Keratinocyte (primary cell): Measurements from ENCODE around the gene NUMB. TPM values are rescaled to one million over a fixed set of nuclear protein-coding genes. Genes with fewer than 3 reads are reported as not detected.

Experiments used
- DNase-seq: peaks from one replicate; pipeline ENCODE4 v3.0.0-alpha.2; 2011; ENCODE audit warnings: low read depth, missing footprints, low spot score
- FAIRE-seq: peaks from 2 replicates; lab custom pipeline; 2011; peaks lifted over from hg19 to GRCh38; lab: Jason Lieb, UNC
- H2AFZ ChIP-seq: 2 replicates; pipeline ENCODE4 v1.6.0; 2012; ENCODE audit warnings: low read length, control low read depth, inconsistent platforms; ENCODE audit not compliant: control insufficient read depth
- H3K27ac ChIP-seq: 2 replicates; pipeline ENCODE4 v1.5.1; 2011; ENCODE audit warnings: low read length; ENCODE audit not compliant: control insufficient read depth, insufficient read depth
- H3K27me3 ChIP-seq: 3 replicates; pipeline ENCODE4 v1.6.0; 2011; ENCODE audit warnings: low read length; ENCODE audit not compliant: control insufficient read depth, insufficient read depth; ENCODE audit errors: extremely low read depth
- H3K36me3 ChIP-seq, 2 experiments: 2 replicates in 1 of 2; 3 replicates in 1 of 2; pipeline ENCODE4 v1.5.1; 2011; ENCODE audit warnings: low read length in 2 of 2, mild to moderate bottlenecking in 1 of 2; ENCODE audit not compliant: control insufficient read depth in 2 of 2, insufficient read depth in 2 of 2; ENCODE audit errors: extremely low read depth in 1 of 2
- H3K4me1 ChIP-seq: 3 replicates; pipeline ENCODE4 v1.5.1; 2011; ENCODE audit warnings: low read length; ENCODE audit not compliant: control insufficient read depth, insufficient read depth; ENCODE audit errors: extremely low read depth
- H3K4me2 ChIP-seq: 3 replicates; pipeline ENCODE4 v1.6.0; 2011; ENCODE audit warnings: low read depth, low read length; ENCODE audit not compliant: control insufficient read depth, insufficient read depth; ENCODE audit errors: extremely low read depth
- H3K4me3 ChIP-seq, 3 experiments: fragments of 200-600 bp in 1 of 3; sonication (generic) in 1 of 3; 2 replicates in 2 of 3; 3 replicates in 1 of 3; pipeline ENCODE4 v1.5.1; 2011 to 2016; ENCODE audit warnings: low read length in 3 of 3, mild to moderate bottlenecking in 3 of 3, control low read depth in 2 of 3, inconsistent platforms in 1 of 3, low read depth in 1 of 3, mixed read lengths in 1 of 3, mixed run types in 1 of 3, moderate library complexity in 1 of 3; ENCODE audit not compliant: control insufficient read depth in 2 of 3, insufficient read depth in 2 of 3; ENCODE audit errors: extremely low read depth in 1 of 3
- H3K79me2 ChIP-seq: 2 replicates; pipeline ENCODE4 v1.6.0; 2012; ENCODE audit warnings: low read length; ENCODE audit not compliant: control insufficient read depth, insufficient read depth
- H3K9ac ChIP-seq: 3 replicates; pipeline ENCODE4 v1.6.0; 2011; ENCODE audit warnings: low read length; ENCODE audit not compliant: control insufficient read depth, insufficient read depth; ENCODE audit errors: extremely low read depth
- H3K9me1 ChIP-seq: 3 replicates; pipeline ENCODE4 v1.6.0; 2011; ENCODE audit warnings: low read length; ENCODE audit not compliant: control insufficient read depth, insufficient read depth; ENCODE audit errors: extremely low read depth
- H3K9me3 ChIP-seq: 2 replicates; pipeline ENCODE4 v1.5.1; 2012; ENCODE audit warnings: low read depth, low read length; ENCODE audit not compliant: control insufficient read depth
- H4K20me1 ChIP-seq: 3 replicates; pipeline ENCODE4 v1.6.0; 2011; ENCODE audit warnings: low read length; ENCODE audit not compliant: control insufficient read depth, insufficient read depth; ENCODE audit errors: extremely low read depth
- EZH2 ChIP-seq: IDR thresholded peaks from one replicate; pipeline ENCODE4 v1.6.1; 2012; ENCODE audit warnings: inconsistent platforms, mild to moderate bottlenecking, low read length, moderate library complexity
- dilution Hi-C: fragments of 300-500 bp; cut with MboI; formaldehyde crosslinking; loops from one replicate; pipeline ENCODE4 v1.7.0; 2020; ENCODE audit warnings: low sequenced_read_pairs; ENCODE audit not compliant: extremely low pct_ligation_motif_present
- polyA plus RNA-seq, 5 experiments: library from polyadenylated mRNA; depleted of rRNA in 3 of 5; stranded (reverse) in 3 of 5; stranded (forward) in 1 of 5; unstranded in 1 of 5; fragments of >200 nt; gene quantifications; 1 replicate in 1 of 5; 2 replicates in 3 of 5; 3 replicates in 1 of 5; pipeline versions ENCODE4 v1.2.1 to v1.2.3, GENCODE V29; 2011 to 2012; ENCODE audit warnings: missing spikeins in 2 of 5, low read depth in 1 of 5, low replicate concordance in 1 of 5
- TF ChIP-seq, protein P1 (sequence below), 3 experiments: IDR thresholded peaks in 1 of 3; conservative IDR thresholded peaks in 1 of 3; optimal IDR thresholded peaks in 1 of 3; 2 replicates in 2 of 3; 3 replicates in 1 of 3; pipeline versions ENCODE3 to v1.5.1; 2011; ENCODE audit warnings: low read length in 3 of 3, mild to moderate bottlenecking in 3 of 3, moderate library complexity in 2 of 3, control low read depth in 1 of 3, inconsistent platforms in 1 of 3; ENCODE audit not compliant: insufficient read depth in 2 of 3; ENCODE audit errors: extremely low read depth in 1 of 3

NUMB gene
- polyA plus RNA-seq, 1 donor (not counting 4 experiments of a cell fraction or from before 2014, with no cell fraction given), result 110 TPM

DNA sequence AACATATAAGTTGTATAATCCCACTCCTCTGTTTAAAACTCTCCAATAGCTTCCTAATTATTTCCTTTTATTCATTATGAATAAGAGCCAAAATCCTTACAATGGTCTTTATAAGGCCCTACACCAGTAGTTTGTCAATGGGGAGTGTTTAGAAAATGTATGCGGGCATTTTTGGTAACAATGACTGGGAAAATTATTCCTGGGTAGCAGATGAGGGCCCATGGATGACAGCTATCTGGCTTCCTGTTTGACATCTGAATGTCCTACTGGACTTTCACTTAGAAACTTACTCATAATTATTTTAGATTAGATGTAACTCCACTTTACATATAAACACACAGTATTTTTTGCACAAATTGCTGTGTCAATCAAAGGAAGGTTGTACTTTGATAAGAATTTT lies 119.8 kb downstream of the NUMB start:
- Histone ChIP-seq H3K4me3 (no peak overlapping the region), H4K20me1 (no peaks in the 10 kb centered on the region), H3K9me3 (no peaks in the 10 kb centered on the region), H3K4me2 (no peak overlapping the region), H3K79me2 (peaks cover 8% of the 10 kb centered on the region), H3K27me3 (no peaks in the 10 kb centered on the region), H3K27ac (no peak overlapping the region), H3K36me3 (peaks cover 0 to 2% of the 10 kb centered on the region in 2 experiments), H3K4me1 (no peaks in the 10 kb centered on the region), H2AFZ (no peak overlapping the region), H3K9me1 (peaks cover 2% of the 10 kb centered on the region), H3K9ac (no peak overlapping the region)
- dilution Hi-C loops, result no loop called here
- FAIRE-seq (peak; percentile 9), DNase-seq (no peak)
- TF ChIP-seq, protein P1, sequence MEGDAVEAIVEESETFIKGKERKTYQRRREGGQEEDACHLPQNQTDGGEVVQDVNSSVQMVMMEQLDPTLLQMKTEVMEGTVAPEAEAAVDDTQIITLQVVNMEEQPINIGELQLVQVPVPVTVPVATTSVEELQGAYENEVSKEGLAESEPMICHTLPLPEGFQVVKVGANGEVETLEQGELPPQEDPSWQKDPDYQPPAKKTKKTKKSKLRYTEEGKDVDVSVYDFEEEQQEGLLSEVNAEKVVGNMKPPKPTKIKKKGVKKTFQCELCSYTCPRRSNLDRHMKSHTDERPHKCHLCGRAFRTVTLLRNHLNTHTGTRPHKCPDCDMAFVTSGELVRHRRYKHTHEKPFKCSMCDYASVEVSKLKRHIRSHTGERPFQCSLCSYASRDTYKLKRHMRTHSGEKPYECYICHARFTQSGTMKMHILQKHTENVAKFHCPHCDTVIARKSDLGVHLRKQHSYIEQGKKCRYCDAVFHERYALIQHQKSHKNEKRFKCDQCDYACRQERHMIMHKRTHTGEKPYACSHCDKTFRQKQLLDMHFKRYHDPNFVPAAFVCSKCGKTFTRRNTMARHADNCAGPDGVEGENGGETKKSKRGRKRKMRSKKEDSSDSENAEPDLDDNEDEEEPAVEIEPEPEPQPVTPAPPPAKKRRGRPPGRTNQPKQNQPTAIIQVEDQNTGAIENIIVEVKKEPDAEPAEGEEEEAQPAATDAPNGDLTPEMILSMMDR (optimal IDR thresholded peaks at IDR 0.05 in 1 of 3, IDR thresholded peaks at IDR 0.05 in 1 of 3, conservative IDR thresholded peaks at IDR 0.05 in 1 of 3; ENCODE audit: extremely low read depth in 1 of 3, insufficient read depth in 2 of 3, low read length in 3 of 3), result no peak
- no peak for TF ChIP-seq EZH2

DNA sequence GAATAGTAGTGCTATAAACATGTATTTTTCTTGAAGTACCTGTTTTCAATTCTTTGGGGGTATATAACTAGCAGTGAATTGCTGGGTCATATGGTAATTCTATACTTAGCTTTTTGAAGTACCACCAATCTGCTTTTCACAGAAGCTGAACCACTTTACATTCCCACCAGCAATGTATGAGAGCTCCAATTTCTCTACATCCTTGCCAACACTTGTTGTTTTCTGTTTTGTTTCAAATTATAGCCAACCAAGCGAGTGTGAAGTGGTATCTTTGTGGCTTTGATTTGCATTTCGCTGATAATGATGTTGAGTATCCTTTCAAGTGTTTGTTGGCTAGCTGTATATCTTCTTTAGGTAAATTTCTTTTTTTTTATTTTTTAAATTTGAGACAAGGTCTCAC lies 125.3 kb downstream of the NUMB start:
- dilution Hi-C loops, result no loop called here
- peaks cover 0 to 3% of the 10 kb centered on the region in 2 experiments for H3K36me3 ChIP-seq
- no peaks in the 10 kb centered on the region for H3K79me2 ChIP-seq
- H3K9me1 ChIP-seq, result no peaks in the 10 kb centered on the region
- no peak overlapping the region for H2AFZ ChIP-seq
- FAIRE-seq (no peak), DNase-seq (no peak)
- no peaks in the 10 kb centered on the region for H4K20me1 ChIP-seq
- no peak overlapping the region for H3K4me2 ChIP-seq
- no peak overlapping the region for H3K9ac ChIP-seq
- TF ChIP-seq, protein P1 (optimal IDR thresholded peaks at IDR 0.05 in 1 of 3, IDR thresholded peaks at IDR 0.05 in 1 of 3, conservative IDR thresholded peaks at IDR 0.05 in 1 of 3; ENCODE audit: extremely low read depth in 1 of 3, insufficient read depth in 2 of 3, low read length in 3 of 3), result no peak
- TF ChIP-seq EZH2, result no peak
- H3K4me3 ChIP-seq, result no peak overlapping the region
- no peak overlapping the region for H3K27ac ChIP-seq
- no peaks in the 10 kb centered on the region for H3K27me3 ChIP-seq
- no peaks in the 10 kb centered on the region for H3K9me3 ChIP-seq
- H3K4me1 ChIP-seq, result no peaks in the 10 kb centered on the region
